K562 (cell line): Measurements from ENCODE around the gene ASXL2. TPM values are rescaled to one million over a fixed set of nuclear protein-coding genes. Genes with fewer than 3 reads are reported as not detected.
"Not testable (repeated sequence)": the region's sequence is repeated elsewhere in the genome, so short reads cannot be mapped to it uniquely, and the experiment has no call there.

ENCODE experiments used
- ATAC-seq: fragments of 200-7000 bp; cut with Tn5 transposase; 3 replicates; pipeline ENCODE4 v1.9.1; 2020; ENCODE audit warnings: moderate library complexity
- BruUV-seq: library from RNA; stranded (reverse); fragments of 400-500 nt; replicated peaks from 2 replicates; lab custom pipeline; 2021; lab: Mats Ljungman, UMichigan
- CTCF ChIA-PET: fragments of 300-600 bp; formaldehyde crosslinking; extraction: SDS; loops from one replicate; lab custom pipeline; 2021; ENCODE audit warnings: low intra/inter-chr PET ratio; lab: Yijun Ruan, JAX
- POLR2A ChIA-PET: fragments of 300-600, 350-650 bp; sonication (Branson Sonifier 250); formaldehyde crosslinking; extraction: SDS; loops from one replicate; lab custom pipeline; 2021; ENCODE audit warnings: antibody characterized with exemption, inconsistent platforms; lab: Yijun Ruan, JAX
- DNase-seq, 4 experiments: peaks; one replicate each; pipeline versions ENCODE4 v3.0.0 to v3.0.0-alpha.2; 2011 to 2018; ENCODE audit warnings: low spot score in 3 of 4, mixed read lengths in 3 of 4; ENCODE audit errors: extremely low read depth in 1 of 4
- FAIRE-seq: peaks from 2 replicates; lab custom pipeline; 2011; peaks lifted over from hg19 to GRCh38; lab: Jason Lieb, UNC
- H2AFZ ChIP-seq: 2 replicates; pipeline ENCODE4 v1.6.0; 2011; ENCODE audit warnings: low read depth, low read length, control low read depth, inconsistent platforms
- H3K27ac ChIP-seq: fragments of 200-600 bp; 3 replicates; pipeline ENCODE4 v1.8.0; 2011; ENCODE audit warnings: low read depth, mild to moderate bottlenecking, control low read depth, inconsistent platforms, low read length, moderate library complexity, mixed read lengths; ENCODE audit errors: extremely low read depth
- H3K27me3 ChIP-seq, 2 experiments: fragments of 300-600 bp in 1 of 2; 2 replicates in 1 of 2; 3 replicates in 1 of 2; pipeline versions ENCODE4 v1.6.0 to v1.8.0; 2011; ENCODE audit warnings: inconsistent platforms in 2 of 2, low read length in 2 of 2, mild to moderate bottlenecking in 1 of 2, mixed read lengths in 1 of 2, moderate library complexity in 1 of 2; ENCODE audit not compliant: control insufficient read depth in 2 of 2, insufficient read depth in 2 of 2
- H3K36me3 ChIP-seq: fragments of 300-600 bp; 3 replicates; pipeline ENCODE4 v1.8.0; 2011; ENCODE audit warnings: mild to moderate bottlenecking, low read length, inconsistent platforms; ENCODE audit not compliant: control insufficient read depth, insufficient read depth
- H3K4me1 ChIP-seq, 2 experiments: fragments of 200-600 bp in 1 of 2; replicated peaks in 1 of 2; 2 replicates in 1 of 2; 3 replicates in 1 of 2; pipeline versions ENCODE4 v1.5.1 to v1.8.0; 2011; ENCODE audit warnings: inconsistent platforms in 2 of 2, low read length in 2 of 2, mild to moderate bottlenecking in 1 of 2, mixed read lengths in 1 of 2, moderate library complexity in 1 of 2; ENCODE audit not compliant: control insufficient read depth in 2 of 2, insufficient read depth in 2 of 2
- H3K4me2 ChIP-seq: 2 replicates; pipeline ENCODE4 v1.6.1; 2011; ENCODE audit warnings: low read length, control low read depth, inconsistent platforms, mixed read lengths; ENCODE audit not compliant: insufficient read depth
- H3K4me3 ChIP-seq: fragments of 200-600 bp; sonication (generic), shearing (Covaris generic); 2 replicates; pipeline ENCODE4 v1.5.1; 2016; ENCODE audit warnings: control low read depth, inconsistent platforms
- H3K79me2 ChIP-seq: fragments of 200-600 bp; 3 replicates; pipeline ENCODE4 v1.8.0; 2011; ENCODE audit warnings: low read length, inconsistent platforms; ENCODE audit not compliant: control insufficient read depth, insufficient read depth
- H3K9ac ChIP-seq, 2 experiments: 2 replicates each; pipeline versions ENCODE4 v1.6.0 to v1.6.1; 2011; ENCODE audit warnings: low read depth in 2 of 2, low read length in 2 of 2, control low read depth in 1 of 2, inconsistent platforms in 1 of 2, mild to moderate bottlenecking in 1 of 2, mixed read lengths in 1 of 2; ENCODE audit not compliant: insufficient read depth in 1 of 2
- H3K9me1 ChIP-seq: one replicate; pipeline ENCODE4 v1.6.0; 2011; ENCODE audit warnings: inconsistent platforms, mild to moderate bottlenecking, low read length, moderate library complexity; ENCODE audit not compliant: control insufficient read depth, insufficient read depth
- H3K9me3 ChIP-seq: replicated peaks from 2 replicates; pipeline ENCODE4 v1.5.1; 2011; ENCODE audit warnings: low read depth, low read length, inconsistent platforms; ENCODE audit not compliant: control insufficient read depth, insufficient read depth
- H4K20me1 ChIP-seq: replicated peaks from 2 replicates; pipeline ENCODE4 v1.6.1; 2011; ENCODE audit warnings: low read length, inconsistent platforms, mixed read lengths; ENCODE audit not compliant: control insufficient read depth, insufficient read depth
- CEBPG ChIP-seq, 3 experiments: fragments of 200-800 bp in 1 of 3; sonication (Bioruptor generic) in 1 of 3; sonication (generic) in 1 of 3; formaldehyde crosslinking in 1 of 3; IDR thresholded peaks in 2 of 3; conservative IDR thresholded peaks in 1 of 3; 2 replicates each; pipeline versions ENCODE4 v1.6.1 to v1.8.0; 2016 to 2022; ENCODE audit warnings: missing compliant biosample characterization in 2 of 3, missing genetic modification characterization in 2 of 3, mild to moderate bottlenecking in 1 of 3, missing genetic modification reagents in 1 of 3
- WGBS: fragments of 100-300 bp; shearing (Covaris generic); methylation state at CpG from one replicate; pipeline ENCODE4 v1.1.6; 2016; ENCODE audit warnings: low coverage, mixed read lengths; ENCODE audit not compliant: insufficient coverage; ENCODE audit errors: missing lambda C conversion rate; 5-methylcytosine and 5-hydroxymethylcytosine counted together
- in situ Hi-C: fragments of 300-500 bp; cut with MboI; formaldehyde crosslinking; loops from 4 replicates; pipeline ENCODE4 v1.15.0; 2018; ENCODE audit warnings: inconsistent platforms, mixed read lengths
- intact Hi-C: fragments of 100-400 bp; cut with micrococcal nuclease; formaldehyde crosslinking; loops from 2 replicates; pipeline ENCODE4 v1.14.2; 2022
- polyA plus RNA-seq, 8 experiments: library from polyadenylated mRNA; depleted of rRNA in 4 of 8; stranded (reverse) in 5 of 8; unstranded in 3 of 8; fragments of >200 nt; fragmentation: Nextera tagmentation in 2 of 8; fragmentation: Illumina TruSeq in 1 of 8; extraction: Ambion mirVana in 2 of 8; extraction: Trizol in 1 of 8; gene quantifications; 2 replicates each; pipeline versions ENCODE4 v1.2.1 to v1.2.3, GENCODE V29; 2011 to 2014; ENCODE audit warnings: inconsistent platforms in 1 of 8, missing spikeins in 1 of 8
- total RNA-seq, 7 experiments: library from RNA; depleted of rRNA in 6 of 7; stranded (reverse); fragments of >200 nt in 6 of 7; fragmentation: Illumina TruSeq in 2 of 7; extraction: Trizol in 2 of 7; gene quantifications; 2 replicates each; pipeline versions ENCODE4 v1.2.1 to v1.2.3, GENCODE V29; 2011 to 2021; ENCODE audit warnings: low replicate concordance in 1 of 7

Gene ASXL2
- total and polyA plus RNA-seq, 9 of the 15 experiments (the other 6 are each of a cell fraction or from before 2014, with no cell fraction given): 2.2 to 25.9 (median 9.0) TPM

DNA sequence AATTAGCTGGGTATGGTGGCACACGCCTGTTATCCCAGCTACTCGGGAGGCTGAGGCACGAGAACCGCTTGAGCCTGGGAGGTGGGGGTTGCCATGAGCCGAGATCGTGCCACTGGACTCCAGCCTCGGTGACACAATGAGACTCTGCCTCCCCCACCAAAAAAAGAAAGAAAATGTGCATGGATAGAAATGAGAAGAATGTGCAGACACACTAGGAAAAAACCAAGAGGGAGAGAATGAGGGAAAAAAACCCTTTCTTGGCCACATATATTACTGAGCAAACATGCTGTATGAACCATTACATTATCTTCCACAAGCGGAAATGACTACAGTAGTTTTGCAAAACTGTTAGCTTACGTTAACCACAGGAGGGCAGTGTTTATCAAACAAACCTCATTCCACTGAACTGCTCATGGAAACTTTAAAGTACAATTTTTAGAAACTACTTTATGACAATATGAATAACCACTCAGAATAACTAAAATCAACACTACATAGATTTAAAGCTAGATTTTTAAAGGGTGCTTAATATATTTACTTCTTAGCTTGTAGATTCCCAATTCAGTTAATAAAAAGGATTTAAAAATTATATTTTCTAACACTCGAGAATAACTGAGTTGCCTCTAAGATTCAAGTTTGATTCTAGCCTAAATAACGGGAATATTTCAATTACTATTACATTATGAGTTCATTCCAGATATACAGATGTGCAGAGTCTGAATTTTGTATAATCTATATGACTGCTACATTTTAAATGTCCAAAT lies 26.4 kb downstream of the ASXL2 start (continued):
- TF ChIP-seq CEBPG (CRISPR knock-in tag; IDR thresholded peaks at IDR 0.05) (no peak), CEBPG (tag; conservative IDR thresholded peaks at IDR 0.05 in 1 of 2, IDR thresholded peaks at IDR 0.05 in 1 of 2) (peak; percentile 23; a peak in 1 of 4 replicates)

DNA sequence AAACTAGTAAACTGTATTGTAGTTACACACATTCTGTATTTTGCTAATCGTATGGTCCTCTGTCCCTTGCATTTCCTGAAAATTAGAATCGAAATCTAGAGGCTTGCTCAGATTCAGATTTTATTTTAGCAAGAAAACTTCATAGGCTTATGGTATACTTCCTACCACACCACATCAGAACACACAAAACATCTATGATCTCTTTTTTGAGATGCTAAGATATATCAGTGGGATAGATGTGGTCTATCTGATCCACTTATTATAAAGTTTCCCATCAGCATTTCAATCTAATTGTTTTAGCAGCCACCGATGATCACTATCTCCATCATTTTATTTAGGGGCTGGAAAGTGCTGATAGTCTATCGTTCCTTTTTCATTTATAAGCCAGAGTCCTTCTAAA lies 27.9 kb downstream of the ASXL2 start:
- ChIA-PET POLR2A (interaction anchor here (1.2 to 2.1 kb wide), 2 partner anchors 28 to 278 kb away, joined by 3 to 11 read pairs; partner anchors contain the start of gene ASXL2), CTCF (interaction anchor here (0.7 kb wide), 2 partner anchors 225 to 645 kb away, joined by 3 read pairs; no protein-coding TSS in a partner anchor)
- H3K9me3 ChIP-seq, H4K20me1 ChIP-seq, H3K9ac ChIP-seq, H3K4me2 ChIP-seq, H3K27me3 ChIP-seq, ATAC-seq, H3K9me1 ChIP-seq, intact Hi-C loops, DNase-seq, H3K27ac ChIP-seq, H3K4me3 ChIP-seq, FAIRE-seq, H2AFZ ChIP-seq, BruUV-seq, H3K36me3 ChIP-seq: not testable (repeated sequence)
- H3K79me2 ChIP-seq: peaks cover 89% of the 10 kb centered on the region
- peaks cover 17 to 22% of the 10 kb centered on the region in 2 experiments for H3K4me1 ChIP-seq
- WGBS: 61% methylated on average over 4 of the region's 4 CpGs
- in situ Hi-C loops: loop anchor here (5.0 kb wide), 1 partner anchor 297 kb away; no protein-coding TSS in a partner anchor
